ENCODE measurements around the gene SPATA6L. TPM values are rescaled to one million over a fixed set of nuclear protein-coding genes. Genes with fewer than 3 reads are reported as not detected.

The SPATA6L gene
- total and polyA plus RNA-seq, 2 of the 13 experiments (the other 11 are each of a cell fraction or from before 2014, with no cell fraction given), result 1.1 to 1.9 TPM

DNA sequence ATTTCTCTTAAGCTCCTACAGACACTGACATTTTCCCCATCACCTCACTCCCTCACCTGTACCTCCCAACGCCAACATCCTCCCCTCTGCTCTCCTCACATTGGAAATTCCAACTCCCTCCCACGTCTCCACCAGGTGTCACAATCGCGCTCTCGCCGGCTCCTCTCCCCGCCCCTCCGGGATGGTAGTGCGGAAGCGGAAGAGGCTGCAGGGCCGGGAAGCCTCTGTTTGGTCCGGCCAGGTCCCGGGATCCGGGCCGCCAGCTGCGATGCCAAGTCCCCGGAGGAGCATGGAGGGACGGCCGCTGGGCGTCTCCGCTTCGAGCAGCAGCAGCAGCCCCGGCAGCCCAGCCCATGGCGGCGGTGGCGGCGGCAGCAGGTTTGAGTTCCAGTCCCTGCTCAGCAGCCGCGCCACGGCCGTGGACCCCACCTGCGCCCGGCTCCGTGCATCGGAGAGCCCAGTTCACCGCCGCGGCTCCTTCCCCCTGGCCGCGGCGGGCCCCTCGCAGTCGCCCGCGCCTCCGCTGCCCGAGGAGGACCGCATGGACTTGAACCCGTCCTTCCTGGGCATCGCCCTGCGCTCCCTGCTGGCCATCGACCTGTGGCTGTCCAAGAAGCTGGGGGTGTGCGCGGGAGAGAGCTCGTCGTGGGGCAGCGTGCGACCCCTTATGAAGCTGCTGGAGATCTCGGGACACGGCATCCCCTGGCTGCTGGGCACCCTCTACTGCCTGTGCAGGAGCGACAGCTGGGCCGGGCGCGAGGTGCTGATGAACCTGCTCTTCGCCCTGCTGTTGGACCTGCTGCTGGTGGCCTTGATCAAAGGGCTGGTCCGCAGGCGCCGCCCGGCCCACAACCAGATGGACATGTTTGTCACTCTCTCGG lies 3.9 kb downstream of the SPATA6L start, which contains the start of gene PLPP6 (continued):
- TF ChIP-seq HNF1A (IDR thresholded peaks at IDR 0.05; ENCODE audit: low read depth) (no peak), HNF1A (CRISPR knock-in tag; IDR thresholded peaks at IDR 0.05; ENCODE audit: borderline replicate concordance) (peak; percentile 37; the same call in 1 of the 2 replicates), THAP9 (CRISPR knock-in tag; IDR thresholded peaks at IDR 0.05; ENCODE audit: borderline replicate concordance) (no peak; the same call in 1 of the 2 replicates), GTF2F1 (IDR thresholded peaks at IDR 0.05; ENCODE audit: low read length) (no peak), SALL1 (CRISPR knock-in tag; IDR thresholded peaks at IDR 0.05) (peak; percentile 91), ZNF501 (CRISPR knock-in tag; IDR thresholded peaks at IDR 0.05) (peak; percentile 76)
- TF ChIP-seq, protein P1, sequence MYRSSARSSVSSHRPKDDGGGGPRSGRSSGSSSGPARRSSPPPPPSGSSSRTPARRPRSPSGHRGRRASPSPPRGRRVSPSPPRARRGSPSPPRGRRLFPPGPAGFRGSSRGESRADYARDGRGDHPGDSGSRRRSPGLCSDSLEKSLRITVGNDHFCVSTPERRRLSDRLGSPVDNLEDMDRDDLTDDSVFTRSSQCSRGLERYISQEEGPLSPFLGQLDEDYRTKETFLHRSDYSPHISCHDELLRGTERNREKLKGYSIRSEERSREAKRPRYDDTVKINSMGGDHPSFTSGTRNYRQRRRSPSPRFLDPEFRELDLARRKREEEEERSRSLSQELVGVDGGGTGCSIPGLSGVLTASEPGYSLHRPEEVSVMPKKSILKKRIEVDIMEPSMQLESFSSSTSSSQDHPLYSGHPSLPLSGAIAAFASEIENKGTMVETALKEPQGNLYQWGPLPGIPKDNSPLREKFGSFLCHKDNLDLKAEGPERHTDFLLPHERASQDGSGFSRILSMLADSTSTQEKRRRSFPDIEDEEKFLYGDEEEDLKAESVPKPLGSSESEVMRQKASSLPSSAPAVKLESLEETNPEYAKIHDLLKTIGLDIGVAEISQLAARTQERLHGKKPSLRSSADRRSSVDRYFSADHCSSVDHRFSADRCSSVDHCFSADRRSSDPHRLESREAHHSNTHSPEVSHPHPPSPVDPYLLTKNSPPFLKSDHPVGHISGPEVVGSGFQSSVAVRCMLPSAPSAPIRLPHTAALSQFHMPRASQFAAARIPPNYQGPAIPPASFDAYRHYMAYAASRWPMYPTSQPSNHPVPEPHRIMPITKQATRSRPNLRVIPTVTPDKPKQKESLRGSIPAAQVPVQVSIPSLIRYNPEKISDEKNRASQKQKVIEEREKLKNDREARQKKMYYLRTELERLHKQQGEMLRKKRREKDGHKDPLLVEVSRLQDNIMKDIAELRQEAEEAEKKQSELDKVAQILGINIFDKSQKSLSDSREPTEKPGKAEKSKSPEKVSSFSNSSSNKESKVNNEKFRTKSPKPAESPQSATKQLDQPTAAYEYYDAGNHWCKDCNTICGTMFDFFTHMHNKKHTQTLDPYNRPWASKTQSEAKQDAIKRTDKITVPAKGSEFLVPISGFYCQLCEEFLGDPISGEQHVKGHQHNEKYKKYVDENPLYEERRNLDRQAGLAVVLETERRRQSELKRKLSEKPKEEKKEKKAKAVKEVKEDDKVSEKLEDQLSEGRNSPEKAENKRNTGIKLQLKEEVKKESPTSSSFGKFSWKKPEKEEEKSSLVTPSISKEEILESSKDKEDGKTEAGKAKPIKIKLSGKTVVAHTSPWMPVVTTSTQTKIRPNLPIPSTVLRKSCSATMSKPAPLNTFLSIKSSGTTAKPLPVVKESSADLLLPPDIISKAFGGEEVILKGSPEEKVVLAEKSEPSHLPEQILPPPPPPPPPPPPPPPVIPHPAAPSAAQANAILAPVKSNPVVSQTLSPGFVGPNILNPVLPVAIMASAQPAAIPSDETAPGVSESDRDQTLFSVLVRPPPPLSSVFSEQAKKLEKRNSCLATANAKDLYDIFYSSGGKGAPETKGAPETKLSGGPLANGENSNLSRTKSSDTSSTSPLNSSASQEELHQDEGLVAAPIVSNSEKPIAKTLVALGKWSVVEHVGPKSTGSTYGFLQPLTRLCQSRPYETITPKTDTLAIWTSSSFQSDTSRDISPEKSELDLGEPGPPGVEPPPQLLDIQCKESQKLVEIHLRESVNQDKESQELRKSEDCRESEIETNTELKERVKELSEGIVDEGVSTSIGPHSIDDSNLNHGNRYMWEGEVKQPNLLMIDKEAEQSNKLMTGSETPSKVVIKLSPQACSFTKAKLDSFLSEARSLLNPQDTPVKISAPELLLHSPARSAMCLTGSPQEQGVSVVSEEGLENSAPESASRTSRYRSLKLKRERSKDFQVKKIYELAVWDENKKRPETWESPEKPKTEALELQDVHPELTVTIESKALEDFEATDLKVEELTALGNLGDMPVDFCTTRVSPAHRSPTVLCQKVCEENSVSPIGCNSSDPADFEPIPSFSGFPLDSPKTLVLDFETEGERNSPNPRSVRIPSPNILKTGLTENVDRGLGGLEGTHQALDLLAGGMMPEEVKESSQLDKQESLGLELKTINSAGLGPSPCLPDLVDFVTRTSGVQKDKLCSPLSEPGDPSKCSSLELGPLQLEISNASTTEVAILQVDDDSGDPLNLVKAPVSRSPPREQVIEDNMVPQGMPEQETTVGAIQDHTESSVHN (CRISPR knock-in tag; IDR thresholded peaks at IDR 0.05), result no peak
- TF ChIP-seq, protein P2, sequence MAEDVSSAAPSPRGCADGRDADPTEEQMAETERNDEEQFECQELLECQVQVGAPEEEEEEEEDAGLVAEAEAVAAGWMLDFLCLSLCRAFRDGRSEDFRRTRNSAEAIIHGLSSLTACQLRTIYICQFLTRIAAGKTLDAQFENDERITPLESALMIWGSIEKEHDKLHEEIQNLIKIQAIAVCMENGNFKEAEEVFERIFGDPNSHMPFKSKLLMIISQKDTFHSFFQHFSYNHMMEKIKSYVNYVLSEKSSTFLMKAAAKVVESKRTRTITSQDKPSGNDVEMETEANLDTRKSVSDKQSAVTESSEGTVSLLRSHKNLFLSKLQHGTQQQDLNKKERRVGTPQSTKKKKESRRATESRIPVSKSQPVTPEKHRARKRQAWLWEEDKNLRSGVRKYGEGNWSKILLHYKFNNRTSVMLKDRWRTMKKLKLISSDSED (CRISPR knock-in tag; IDR thresholded peaks at IDR 0.05), result no peak
- TF ChIP-seq, protein P3, sequence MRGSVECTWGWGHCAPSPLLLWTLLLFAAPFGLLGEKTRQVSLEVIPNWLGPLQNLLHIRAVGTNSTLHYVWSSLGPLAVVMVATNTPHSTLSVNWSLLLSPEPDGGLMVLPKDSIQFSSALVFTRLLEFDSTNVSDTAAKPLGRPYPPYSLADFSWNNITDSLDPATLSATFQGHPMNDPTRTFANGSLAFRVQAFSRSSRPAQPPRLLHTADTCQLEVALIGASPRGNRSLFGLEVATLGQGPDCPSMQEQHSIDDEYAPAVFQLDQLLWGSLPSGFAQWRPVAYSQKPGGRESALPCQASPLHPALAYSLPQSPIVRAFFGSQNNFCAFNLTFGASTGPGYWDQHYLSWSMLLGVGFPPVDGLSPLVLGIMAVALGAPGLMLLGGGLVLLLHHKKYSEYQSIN (CRISPR knock-in tag; IDR thresholded peaks at IDR 0.05; ENCODE audit: borderline replicate concordance), result no peak

Measured in HepG2 (cell line).